CD4-positive, alpha-beta T cell treated with Interleukin-6 at 100 ng/mL for 8 hours (primary cell): ENCODE results near the gene PAMR1.
"Not testable (repeated sequence)": the region's sequence is repeated elsewhere in the genome, so short reads cannot be mapped to it uniquely, and the experiment has no call there.

ENCODE experiments used
- DNase-seq: peaks from one replicate; pipeline ENCODE4 v3.0.0-alpha.2; 2020; ENCODE audit warnings: mixed read lengths, low spot score

PAMR1 gene

DNA sequence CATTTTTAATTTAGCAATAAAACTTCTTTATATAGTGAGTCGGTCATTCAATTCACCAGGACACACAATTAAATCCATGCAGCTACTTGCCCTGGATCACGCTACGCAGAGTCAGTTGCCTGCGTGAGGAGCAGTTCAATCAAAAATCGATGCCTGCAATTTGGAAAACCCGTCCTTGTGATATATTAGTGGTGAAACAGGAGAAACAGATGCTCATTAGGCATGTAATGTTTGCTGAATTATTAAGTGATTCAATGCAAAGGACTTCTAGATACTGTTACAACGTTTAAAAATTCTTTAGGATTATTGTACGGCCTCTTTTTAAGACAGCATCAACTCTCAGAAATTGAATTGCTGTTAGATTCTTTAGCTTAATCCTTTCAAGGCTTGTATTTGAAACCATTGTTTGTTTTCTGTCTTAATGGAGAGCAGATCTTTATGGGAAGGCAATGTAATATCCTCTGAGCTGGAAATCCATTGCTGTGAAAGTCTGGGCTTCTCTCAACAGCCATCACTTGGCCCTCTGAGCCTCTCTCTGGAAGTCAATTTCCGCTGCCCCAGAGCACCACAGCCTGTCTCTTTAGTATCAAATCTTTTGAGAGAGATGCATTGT is 20.1 kb upstream of the PAMR1 start:
- no peak for DNase-seq

DNA sequence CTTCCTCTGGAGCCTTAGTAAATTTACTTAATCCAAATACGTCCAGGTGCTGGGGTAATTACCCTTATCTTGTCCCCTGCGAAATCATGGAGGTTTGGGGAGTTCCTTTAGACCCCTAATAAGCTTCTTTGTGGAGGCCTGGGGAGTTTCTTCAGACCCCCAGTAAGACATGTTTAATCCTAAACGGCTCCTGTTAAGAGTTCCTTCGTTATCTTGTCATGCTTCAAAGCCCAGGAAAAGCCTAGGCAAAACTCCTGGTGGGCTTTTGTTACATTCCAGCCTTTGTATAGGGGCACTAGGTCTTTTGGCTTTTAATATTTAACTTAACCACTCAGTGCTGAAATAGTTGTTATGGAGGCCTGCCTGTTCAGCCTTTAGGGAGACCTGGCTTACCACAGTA is 18.1 kb upstream of the PAMR1 start:
- no peak for DNase-seq

DNA sequence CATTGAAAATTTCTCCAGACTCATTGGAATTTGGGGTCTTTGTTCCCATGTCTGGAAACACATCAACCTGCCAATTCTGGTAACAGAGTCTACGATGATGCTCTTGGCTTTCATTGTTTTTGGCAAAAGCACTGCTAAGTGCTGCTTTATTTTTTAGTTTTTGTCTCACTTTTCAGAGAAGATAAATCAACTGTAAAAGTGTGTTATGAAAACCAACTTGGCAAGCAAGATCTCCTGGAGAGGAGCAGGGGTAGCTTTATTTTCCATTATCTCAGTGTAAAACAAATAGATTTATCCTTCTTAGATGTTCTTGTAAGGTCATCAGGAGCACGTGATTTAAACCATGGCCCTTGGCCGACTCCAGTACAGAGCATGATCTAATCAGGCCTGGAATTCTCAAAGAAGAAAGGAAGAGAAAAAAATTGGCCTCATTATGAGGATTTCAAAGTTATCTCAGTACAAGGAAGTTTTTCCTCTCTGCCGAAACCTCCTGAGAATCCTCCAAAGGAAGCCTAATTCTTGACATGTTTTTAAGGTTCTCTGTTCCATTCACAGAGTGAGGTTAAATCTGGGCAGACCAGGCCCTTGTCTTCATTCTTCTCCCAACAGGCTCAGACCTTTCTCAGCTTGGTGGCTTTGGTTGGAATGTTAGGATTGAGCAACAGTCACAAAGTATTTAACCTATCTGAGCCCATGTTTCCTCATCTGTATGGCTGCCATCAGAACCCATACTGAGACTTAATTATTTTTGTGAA is 16.4 kb upstream of the PAMR1 start:
- no peak for DNase-seq

DNA sequence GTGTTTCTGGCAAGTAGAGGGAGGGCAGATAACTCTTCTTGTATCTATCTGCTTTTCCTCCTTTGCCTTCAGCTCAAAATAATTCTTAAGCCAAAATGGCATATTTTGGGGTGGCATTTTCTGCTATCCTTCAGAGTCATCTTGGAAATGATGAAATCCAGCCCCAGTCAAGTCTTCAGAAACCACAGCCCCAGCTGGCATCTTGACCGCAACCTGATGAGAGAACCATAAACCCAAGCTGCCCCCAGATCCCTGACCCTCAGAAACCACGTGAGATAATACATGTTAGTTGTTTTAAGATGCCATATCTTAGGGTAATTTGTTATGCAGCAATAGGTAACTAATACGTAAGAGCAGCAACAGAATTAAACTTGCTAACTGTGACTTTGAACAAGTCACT is 15.1 kb upstream of the PAMR1 start:
- DNase-seq, result no peak

DNA sequence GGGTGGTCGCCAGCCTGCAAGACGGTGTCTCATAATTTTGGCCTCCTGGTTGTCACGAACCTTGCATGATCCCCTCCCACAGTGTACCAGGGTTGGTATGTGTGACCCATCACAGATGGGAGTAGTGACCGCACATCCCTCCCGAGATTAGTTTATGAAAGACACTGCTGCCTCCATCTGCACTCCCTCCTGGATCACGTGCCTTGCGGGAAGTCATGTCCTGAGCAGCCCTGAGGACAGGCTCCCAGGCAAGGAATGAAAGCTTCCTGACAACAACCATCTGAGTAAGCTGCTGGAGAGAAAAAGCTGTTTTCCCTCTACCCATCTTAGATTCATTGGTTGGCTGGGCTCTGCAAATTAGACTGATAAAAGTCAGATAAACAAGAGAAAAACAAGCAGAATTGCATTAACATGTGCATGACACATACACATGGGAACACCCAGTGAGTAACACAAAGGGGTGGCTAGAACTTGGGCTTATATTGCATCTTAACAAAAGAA is 14.4 kb upstream of the PAMR1 start:
- DNase-seq, result no peak

DNA sequence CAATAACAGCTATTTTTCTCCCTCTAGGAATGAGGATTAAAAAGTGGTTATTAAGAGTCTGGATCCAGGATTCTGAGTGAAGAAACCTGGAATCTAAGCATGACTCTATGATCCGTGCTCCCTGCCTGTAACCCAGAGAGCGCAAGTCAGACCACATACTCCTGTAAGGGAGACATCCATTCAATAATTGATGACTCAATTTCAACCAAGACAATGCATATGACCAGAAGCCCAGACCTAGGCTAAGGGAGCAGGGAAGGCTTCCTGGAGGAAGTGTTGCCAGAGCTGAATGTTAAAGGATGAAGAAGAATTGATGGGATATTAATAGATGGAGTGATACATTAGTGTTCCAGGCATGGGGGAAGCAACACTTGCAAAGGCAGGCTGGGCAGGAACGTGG is 13.8 kb upstream of the PAMR1 start:
- no peak for DNase-seq

DNA sequence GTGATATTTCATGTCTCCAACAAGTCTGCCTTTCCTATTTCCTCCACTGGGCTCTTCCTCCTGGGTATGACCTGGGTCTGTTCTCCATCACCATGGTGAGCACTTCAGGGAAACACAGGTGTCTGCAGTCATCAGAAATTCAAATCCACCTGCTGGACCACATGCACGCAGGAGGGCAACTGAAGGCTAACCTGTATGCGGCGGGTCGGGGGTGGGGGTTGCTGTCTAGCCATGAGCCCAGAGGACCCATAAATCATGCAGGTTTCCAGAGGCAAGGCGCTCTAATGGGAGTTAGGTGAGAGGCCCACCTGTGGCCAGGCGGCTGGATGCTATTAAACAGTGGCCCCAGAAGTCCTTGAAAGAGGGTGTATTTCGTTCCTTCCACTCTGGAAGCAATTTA is 11.1 kb upstream of the PAMR1 start:
- no peak for DNase-seq

DNA sequence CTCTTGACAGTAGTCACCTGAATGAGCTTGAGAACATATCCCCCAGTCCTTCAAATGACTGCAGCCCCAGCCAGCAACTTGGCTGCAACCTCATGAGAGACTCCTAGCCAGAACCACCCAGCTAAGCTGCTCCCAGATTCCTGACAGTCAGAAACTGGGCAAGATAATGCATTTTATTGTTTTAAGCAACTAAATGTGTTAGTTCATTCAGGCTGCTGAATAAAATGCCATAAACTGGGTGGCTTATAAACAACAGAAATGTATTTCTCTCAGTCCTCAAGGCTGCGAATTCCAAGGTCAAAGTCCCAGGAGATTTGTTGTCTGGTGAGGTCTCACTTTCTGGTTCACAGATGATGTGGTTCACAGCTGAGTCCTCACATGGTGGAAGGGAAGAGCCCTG is 5.8 kb upstream of the PAMR1 start:
- DNase-seq, result no peak

DNA sequence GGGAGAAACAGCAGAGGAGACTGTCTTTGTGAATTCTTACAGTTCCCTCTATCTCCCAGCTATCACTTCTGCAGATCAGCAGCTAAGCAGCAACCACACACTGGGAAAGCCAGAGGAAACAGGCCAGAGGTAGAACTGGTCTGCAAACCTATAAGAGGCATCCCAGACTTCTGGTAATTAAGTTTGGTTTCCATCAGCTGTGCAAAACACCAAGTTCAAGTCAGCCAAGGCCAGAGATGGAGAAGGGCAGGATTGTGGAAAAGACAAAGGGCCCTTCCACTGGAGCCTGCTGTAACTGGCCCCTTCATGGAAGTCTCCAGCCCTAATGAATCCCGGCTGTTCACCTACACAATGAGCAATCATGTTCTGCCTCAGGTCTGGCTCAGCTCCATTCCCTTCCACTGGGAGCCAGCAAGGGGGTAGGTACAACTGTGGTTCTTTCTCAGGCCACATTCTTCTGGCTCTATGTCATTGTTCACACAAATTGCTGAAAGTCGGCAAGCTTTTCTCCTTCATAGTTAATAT is 4.6 kb upstream of the PAMR1 start:
- no peak for DNase-seq

DNA sequence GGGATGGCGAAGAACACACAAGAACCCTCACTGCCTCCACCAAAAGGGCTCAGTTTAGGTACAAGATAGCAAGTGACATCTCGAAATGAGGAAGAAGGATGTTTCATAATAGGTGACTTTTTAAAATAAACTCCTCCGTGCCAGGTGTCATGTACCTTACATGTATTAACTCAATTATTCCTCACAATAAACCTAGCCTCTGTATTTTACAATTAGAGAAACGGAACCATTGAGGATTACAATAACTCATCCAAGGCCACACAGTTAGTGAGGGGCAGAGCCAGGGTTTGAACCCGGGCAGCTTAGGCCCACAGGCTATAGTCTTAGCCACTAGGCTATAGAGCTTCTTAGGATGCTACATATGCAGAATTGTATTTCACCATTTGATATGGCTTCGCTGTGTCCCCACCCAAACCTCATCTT is 965 bp upstream of the PAMR1 start:
- DNase-seq, result no peak

DNA sequence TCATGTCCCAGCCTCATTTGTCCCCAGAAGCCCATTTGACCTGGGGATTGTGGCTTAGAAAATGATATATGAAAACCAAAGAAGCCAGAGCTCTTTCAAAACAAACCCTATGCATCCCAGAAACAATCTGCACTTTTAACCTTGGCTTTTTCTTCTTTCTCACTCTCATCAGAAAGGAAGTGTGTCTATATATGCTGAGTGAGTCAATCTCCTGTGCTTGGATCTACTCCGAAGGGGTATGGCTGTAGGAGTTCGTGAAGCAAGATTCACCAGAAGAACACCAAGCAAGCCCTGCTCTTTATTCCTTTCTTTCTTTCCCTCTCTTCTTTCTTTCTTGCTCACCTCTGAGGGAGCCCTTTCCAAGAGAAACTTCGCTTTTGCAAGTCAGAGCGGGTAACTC is 636 bp downstream of the PAMR1 start:
- no peak for DNase-seq

DNA sequence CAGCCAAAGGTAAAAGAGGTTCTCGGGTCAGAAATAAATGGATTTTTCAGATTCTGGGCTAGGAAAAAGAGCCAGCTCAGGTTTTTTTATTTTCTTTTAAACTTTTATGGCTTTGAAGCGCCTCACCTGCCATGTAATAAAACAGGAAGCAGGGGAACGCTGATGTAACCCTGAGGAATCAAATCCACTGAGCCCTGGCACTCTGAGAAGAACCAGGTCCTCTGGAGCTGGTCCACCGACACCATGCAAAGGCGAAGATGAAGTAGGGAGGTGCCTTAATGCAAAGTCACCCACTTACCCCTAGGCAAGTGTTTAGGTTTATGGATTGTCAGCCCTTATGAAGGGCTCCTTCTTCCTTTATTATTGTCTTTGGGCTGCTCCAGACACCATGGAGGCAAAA is 1.6 kb downstream of the PAMR1 start:
- no peak for DNase-seq

DNA sequence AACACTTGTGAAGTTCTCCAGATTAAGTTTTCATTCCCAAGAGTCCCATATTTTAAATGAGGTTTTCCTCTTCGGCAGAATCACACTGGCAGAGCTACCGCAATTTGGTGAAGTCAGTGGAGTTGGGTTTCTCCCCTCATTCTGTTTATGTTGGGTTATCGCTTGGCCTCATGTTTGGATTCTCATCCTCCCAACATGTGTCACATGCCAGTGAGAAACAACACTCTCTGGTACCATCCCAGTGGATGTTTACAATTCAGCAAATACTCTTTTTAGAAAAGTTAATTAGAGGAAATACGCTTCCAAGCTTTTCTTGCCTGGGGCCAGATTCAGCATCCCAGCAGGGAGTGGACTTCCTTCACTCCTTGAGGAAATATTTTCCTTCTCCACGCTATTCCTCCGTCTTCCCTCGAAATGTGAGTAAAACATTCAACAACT is 2.1 kb downstream of the PAMR1 start:
- DNase-seq, result no peak

DNA sequence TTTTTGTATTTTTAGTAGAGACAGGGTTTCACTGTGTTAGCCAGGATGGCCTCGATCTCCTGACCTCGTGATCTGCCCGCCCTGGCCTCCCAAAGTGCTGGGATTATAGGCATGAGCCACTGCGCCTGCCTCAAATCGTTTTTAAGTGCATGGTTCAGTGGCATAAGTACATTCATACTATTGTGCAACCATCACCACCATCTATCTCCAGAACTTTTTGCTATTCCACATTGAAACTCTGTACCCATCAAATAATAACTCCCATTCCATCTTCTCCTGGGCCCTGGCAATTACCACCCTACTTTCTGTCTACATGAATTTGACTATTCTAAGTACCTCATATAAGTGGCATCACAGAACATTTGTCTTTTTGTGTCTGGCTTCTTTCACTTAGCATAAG is 3.3 kb downstream of the PAMR1 start:
- DNase-seq, result not testable (repeated sequence)

DNA sequence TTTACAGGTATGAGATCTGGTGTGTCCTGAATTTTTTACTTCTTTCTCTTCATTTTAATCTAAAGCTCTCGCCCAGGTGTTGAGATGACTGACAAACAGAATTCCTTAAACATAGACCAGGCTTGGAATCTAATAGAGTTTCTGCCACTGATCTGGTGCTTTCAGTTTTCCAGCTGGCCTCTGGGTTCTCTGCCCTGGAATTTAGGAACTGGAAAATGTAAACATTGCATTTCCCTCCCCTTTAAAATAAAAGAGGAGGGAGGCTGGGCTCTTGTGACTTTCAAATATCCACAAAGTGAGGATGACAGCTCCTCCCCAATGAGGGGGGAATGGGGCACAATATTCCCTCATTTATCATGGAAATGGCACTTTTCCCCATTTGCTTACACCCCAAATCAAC is 5.0 kb downstream of the PAMR1 start:
- DNase-seq, result no peak

DNA sequence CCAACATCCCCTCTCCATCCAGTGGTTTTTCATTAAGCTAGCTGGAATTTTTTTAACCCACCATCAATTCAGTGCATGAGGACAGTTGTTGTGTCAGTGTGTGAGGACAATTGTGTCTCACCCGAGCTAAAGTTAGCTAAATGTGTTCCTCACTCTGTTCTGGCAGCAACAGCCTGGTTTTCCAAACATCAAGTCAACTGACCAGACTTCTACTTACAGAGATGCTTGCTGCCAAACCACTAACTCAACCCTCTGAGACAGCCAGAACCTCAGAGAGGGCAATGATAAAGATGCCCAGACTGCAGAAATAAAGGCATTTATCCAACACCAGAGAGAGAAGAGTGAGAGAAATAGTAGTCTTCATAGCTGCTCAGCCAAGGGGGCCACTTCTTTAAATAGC is 6.7 kb downstream of the PAMR1 start:
- no peak for DNase-seq

DNA sequence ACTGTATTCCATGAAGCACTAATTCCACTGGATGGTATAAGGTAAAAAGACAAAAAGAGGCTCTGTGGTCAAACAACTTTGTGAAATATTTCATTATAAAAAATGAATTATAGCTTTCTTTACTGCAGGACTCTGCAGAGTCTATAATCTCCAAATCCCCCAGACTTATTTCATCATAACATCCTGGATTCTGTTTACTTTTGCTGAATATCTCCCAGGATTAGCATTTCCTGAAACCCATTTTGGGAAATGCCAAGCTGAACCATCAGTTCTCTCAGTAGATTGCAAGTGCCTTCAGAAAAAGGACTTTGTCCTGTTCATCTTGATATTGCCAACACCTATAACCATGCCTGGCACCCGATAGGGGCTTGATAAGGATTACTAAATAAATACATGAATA is 7.9 kb downstream of the PAMR1 start:
- DNase-seq, result no peak

DNA sequence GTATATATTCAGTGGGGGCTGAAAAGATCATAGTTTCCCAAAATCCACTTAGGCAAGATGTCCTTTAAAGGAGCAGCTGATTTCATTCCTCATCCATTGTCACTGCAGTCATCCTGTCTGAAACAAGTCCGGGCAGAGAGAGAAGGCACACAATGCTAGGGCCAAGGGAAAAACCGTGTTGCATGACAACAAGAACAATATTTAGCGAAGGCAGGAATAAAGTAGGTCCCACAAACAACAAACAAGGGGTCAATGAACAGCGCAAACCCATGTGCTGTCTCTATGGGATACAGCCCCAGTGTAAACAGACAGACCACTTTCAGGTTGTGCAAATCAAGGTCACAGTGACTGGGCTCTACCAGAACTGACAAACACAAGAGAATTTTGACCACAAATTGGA is 9.0 kb downstream of the PAMR1 start:
- DNase-seq, result no peak

DNA sequence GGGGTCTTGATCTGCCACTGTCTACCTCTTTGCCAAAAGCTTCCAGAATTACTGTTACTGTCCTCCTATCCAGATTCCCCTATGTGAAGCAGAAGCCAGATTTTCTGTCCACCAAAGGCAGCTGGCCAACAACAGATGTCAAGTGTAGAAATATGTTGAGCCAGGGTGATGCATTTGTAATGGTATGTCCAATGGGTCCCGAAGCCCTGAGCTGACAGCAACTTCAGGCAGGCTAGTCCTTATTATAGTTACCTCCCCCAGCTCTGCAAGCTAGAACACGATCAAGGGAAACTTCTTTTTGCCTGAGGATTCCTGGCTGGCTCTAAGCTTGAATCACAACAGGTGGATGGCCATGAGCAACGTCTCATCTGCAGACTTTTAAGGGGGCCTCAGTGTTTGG is 10.2 kb downstream of the PAMR1 start:
- DNase-seq, result no peak

DNA sequence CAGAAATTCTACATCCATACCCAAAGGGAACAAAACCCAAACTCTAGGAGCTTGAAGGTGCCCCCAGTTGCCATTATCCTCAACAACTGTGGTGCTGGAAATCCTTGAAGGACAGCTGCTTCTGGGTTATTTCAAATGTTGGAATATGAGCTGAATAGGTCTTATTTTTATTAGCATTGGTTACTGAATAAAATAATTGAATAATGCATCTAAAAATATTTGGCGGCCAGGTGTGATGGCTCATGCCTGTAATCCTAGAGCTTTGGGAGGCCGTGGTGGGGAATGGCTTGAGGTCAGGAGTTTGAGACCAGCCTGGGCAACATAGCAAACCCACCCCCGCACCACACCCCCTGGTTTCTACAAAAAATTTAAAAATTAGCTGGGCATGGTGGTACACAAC is 10.9 kb downstream of the PAMR1 start:
- no peak for DNase-seq

DNA sequence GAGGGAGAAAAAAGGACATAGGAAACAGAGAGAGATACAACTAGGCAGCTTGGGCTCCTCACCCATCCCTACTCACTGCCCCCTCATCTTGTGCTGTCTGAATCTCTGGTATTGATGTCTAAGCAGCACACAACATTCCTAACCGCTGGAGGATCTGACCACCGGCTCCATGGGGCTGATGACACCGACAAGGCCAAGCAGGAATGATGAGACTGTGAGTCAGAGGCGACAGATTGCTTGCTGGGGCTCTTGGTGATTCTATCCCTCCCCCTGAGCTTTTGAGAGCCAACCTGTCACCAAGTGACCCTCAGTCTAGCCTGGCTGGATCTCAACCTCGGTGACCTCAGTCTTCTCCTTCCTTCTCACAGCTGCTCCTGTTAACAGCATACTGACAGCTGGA is 13.8 kb downstream of the PAMR1 start:
- no peak for DNase-seq

DNA sequence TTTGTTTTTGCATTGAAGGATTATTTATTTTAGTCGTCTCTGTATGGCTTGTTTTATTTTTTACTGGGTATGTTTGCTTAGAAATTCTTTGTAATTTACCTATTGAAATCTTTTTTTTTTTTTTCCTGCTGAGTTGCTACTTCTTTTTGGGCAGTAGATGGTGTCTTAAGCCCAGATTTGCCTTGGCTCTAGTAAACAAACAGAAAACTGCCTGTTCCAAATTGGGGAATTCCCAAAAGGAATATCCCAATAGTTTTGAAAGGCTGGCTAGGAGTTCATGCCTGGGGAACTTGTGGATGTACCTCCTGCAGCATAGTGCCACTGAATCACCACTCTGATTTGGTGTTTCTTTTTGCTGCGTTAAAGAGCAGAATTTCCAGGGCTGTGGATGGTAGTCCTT is 17.7 kb downstream of the PAMR1 start:
- DNase-seq, result no peak

DNA sequence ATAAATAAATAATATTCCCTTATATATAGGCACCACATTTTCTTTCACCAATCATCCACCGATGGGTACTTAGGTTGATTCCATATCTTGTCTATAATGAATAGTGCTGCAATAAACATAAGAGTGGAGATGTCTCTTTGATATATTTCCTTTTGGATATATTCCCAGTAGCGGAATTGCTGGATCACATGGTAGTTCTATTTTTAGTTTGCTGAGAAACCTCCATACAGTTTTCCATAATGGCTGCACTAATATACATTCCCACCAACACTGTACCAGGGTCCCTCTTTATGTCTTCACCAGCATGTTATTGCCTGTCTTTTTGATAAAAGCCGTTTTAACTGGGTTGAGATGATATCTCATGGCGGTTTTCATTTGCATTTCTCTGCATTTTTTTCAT is 23.6 kb downstream of the PAMR1 start:
- no peak for DNase-seq

DNA sequence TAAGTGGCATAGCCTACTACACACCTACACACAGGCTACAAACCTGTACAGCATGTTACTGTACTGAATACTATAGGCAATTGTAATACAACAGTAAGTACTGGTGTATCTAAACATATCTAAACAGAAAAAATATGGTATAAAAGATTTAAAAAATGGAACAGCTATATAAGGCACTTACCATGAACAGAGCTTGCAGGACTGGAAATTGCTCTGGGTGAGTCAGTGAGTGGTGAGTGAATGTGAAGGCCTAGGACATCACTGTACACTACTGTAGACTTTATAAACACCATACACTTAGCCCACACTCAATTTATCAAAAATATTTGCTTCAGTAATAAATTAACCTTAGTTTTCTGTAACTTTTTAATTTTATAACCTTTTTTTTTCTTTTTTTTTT is 24.7 kb downstream of the PAMR1 start:
- DNase-seq, result no peak
